HG03045 (cell line): Measurements from ENCODE around the gene ADAM10.

ENCODE experiments used
- ATAC-seq: cut with Tn5 transposase; IDR thresholded peaks from one replicate; pipeline ENCODE4 v1.9.1; 2021; ENCODE audit warnings: mild to moderate bottlenecking, moderate library complexity; ENCODE audit not compliant: unreplicated experiment

ADAM10 gene

DNA sequence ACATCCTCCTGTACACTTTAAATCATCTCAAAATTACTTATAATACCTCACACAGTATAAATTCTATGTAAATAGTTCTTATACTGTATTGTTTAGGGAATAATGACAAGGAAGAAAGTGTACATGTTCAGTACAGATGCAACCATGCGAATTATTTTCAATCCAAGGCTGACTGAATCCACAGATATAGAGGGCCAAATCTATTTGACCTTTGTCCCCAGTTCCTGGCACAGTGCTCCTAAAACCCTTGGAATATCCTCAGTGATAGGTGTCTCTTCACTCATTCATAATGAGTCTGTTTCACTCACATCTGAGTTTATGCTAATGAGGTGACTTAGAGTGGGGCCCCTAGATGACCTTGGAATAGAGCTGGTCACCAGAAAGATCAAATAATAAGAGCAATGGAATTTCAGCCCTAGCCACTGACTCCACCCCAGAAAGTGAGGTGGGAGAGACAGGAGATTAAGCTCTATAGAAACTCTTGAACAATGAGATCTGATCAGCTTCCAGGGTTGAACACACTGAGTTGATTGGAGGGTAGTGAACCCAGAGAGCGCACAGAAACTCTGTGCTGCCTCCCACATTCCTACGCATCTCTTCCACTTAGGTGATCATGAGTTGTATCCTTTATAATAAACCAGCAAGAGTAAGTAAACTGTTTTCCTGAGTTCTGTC lies 65.3 kb downstream of the ADAM10 start:
- ATAC-seq = no peak

GRCh38 chr15:58682234-58682633 lies 67.3 kb downstream of the ADAM10 start:
- ATAC-seq = no peak

GRCh38 chr15:58678683-58679082 lies 70.8 kb downstream of the ADAM10 start:
- ATAC-seq = no peak

- ATAC-seq = no peak
Observed at GRCh38 chr15:58677426-58677825, 72.1 kb downstream of the ADAM10 start.

DNA sequence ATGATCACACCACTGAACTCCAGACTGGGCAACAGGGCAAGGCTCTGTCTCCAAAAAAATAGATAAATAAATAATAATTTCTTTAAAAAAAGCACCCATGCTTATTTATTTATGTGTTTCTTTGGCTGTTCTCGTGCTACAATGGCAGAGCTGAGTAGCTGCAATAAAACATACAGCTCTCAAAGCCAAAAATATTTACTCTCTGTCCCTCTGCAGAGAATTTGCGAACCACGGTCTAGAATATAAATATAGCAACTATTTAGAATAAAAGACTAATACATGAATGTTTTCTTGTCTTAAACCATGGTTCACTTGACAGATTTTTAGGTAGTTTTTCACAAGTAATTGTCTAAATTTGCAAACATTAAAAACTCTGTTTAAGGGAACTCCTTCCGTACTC lies 72.7 kb downstream of the ADAM10 start:
- ATAC-seq = no peak

DNA sequence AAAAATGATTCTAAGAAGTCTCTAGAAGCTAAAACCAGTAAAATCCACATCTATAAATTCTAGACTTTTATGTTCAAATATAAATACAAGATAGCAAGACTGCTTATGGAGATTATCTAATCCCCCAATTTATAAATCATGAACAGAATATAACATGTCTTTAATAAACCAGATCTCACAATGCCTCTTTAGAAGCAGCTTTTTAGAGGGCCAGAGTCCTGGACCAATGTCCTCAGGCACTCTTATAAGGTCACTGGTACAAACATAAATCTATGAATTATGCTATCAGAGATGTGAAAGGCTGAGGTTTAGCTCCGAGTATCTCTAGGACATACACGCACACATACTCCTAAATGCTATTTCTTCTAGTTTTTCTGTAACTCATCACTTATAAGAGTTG lies 78.3 kb downstream of the ADAM10 start:
- no peak for ATAC-seq

DNA sequence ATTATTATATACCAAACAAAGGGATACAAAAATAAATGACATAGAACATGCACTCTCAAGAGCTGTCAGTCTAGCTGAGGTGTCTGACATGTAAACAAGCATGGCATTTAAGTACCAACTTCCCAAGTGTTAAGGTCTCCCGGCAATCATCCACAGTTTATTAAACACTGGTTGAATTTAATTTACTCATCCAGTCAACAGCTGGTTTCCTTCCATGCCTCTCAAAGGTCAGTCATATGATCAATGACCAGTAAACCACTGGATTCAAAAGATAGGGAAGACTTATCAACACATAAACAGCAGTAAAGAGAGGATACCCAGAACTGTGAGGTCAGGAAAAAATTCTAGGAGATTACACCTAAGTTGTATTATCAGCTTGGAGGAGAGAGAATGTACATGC lies 80.4 kb downstream of the ADAM10 start:
- ATAC-seq = no peak

DNA sequence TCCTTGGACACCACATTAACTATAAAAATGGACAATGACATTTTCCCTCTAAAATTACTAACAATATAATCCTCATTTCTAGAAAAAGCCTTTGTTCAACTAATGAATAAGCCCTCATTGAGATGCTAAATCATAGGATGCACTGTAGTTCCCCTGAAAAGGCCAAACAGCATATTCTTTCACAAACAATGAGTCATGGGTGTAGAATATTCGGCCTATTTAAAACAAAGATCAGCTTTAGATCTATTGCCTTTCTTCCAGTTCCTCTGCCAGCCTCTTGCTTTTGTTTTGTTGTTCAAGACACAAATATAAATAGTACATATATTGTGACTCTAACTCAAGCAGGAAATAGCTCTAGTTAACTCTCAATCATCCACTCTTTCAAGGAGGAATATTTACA lies 82.5 kb downstream of the ADAM10 start:
- no peak for ATAC-seq

GRCh38 chr15:58665672-58666071 lies 83.8 kb downstream of the ADAM10 start:
- ATAC-seq = no peak

GRCh38 chr15:58650102-58650501 lies 99.4 kb downstream of the ADAM10 start:
- no peak for ATAC-seq

- no peak for ATAC-seq
Observed at GRCh38 chr15:58649175-58649574, 100.3 kb downstream of the ADAM10 start.

GRCh38 chr15:58643996-58644395 lies 105.5 kb downstream of the ADAM10 start:
- ATAC-seq = no peak

DNA sequence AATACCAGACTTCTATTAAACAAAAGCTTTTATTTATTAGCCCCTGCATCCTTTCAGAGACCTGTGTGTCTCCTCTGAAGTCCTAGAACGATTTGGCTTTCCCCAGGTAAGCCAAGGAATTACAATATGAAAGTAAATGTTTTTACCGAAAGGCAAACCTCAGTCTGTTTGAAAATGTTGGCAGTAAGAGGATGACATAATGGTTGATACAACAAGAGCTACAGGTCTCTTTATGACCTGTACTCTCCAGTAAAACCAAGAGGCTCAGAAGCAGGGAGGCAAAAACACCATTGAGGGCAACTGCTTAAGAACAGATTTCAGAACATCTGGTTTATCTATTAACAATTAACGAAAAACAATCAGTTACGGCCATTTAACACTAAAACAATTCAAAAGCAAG lies 107.8 kb downstream of the ADAM10 start:
- no peak for ATAC-seq

- no peak for ATAC-seq
Observed at GRCh38 chr15:58639992-58640391, 109.5 kb downstream of the ADAM10 start.

DNA sequence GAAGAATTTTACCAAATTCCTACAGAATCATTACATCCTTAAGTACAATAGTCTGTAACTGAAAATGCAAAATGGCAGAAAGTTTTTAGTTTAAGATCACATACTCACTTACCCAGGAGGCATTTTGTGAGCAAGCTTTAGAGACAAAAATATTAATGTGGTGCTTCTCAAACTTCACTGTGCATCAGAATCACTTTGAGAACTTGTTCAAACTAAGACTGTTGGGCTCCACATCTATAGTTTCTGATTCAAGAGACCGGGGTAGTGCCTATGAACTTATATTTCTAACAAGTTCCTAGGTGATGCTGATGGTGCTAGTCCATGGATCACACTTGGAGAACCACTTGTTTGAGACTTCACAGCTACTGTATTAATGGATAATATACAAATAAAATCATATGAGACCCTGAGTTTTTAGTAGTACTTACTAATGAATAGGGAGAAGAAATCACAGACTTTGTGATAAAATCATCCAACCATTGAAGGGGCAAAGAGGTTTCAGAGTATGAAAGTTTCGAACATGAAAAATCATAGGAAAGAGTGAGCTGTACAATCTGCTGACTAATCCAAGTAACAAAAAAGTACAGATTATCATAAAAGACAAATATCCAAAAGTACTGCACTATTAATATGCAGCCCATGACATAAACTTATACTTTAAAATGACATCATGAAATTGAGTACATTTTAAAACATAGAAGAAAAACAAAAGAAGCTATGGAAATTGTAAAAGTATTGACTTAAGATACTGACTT lies 110.3 kb downstream of the ADAM10 start:
- no peak for ATAC-seq

GRCh38 chr15:58632789-58633188 lies 116.7 kb downstream of the ADAM10 start:
- no peak for ATAC-seq

- ATAC-seq = no peak
Observed at GRCh38 chr15:58631319-58631718, 118.2 kb downstream of the ADAM10 start.

DNA sequence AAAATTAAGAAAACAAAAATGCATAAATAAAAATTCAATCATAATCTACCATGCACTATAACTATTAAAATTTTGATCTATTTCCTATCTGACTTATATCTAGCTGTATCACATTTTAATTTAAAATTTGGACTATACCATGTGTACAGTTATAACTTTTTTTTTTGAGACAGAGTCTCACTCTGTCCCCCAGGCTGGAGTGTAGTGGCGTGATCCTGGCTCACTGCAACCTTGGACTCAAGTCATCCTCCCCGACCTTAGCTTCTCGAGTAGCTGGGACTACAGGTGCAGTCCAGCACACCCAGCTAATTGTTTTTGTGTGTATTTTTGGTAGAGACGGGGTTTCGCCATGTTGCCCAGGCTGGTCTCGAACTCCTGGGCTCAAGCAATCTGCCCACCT lies 119.9 kb downstream of the ADAM10 start:
- ATAC-seq = no peak

DNA sequence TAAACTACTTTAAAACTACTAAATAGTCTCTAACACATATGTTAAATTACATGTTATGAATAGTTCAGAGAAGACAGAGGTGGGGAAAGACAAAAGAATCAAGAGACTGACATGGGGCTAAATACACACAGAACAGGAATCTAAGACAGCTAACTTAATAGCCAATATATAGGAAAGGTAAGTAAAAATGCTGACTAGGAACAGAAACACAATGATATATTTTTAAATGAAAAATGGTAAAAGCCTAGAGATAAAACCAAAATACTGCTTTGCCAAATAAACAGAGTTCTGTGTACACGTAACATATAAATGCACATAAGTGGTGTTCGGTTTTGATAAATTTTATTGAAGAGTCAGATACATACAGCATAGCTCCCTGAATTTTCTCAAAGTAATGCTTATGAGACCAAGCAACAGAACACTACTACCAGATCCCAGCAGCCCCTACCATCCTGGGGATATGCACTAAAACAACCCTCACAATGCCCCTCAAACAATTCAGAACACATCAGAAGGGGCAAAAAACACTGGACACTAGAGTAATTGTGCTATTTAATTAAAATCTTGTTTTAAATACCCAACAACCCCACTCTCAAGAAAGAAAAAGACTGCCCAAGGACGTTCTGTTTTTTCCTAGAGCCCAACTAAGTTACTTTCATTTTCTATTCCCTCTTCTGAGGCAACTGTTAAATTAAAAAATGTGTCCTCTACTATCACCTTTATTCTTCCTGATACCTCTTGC lies 121.1 kb downstream of the ADAM10 start:
- ATAC-seq = no peak

DNA sequence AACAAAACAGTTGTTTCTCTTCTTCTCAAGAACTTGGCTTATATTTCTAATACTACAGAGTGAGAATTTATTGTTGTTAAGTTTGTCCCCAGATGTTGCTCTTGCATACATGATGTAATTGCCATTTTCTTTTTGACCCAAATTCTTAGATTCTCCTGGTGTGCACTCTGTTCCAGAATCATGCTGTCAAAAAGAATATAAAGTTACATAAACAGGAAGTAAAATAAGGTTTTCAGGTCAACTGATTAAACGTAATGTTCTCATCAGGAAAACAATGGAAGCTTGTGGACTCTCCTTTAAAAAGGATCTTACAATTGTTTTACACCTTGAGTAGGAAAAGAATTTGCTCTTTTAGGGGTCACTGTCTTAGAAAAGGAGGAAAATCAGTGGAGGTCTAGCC lies 121.8 kb downstream of the ADAM10 start:
- no peak for ATAC-seq

DNA sequence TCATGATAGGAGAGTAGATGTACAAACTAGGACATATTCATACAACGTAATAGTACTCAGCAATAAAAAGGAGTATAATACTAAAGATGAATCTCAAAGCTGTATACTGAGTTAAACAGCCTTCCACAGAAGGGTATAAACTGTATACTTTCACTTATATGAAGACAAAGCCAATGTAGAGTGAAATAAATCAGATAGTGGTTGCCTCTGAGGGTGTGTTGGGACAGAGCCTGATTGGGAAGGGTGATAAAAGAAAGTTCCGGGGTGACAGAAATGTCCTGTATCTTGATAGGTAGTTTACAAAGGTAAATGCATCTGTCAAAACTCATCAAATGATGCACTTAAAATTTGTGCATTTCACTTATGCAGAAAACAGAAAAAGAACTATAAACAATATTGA lies 122.5 kb downstream of the ADAM10 start:
- ATAC-seq = no peak

DNA sequence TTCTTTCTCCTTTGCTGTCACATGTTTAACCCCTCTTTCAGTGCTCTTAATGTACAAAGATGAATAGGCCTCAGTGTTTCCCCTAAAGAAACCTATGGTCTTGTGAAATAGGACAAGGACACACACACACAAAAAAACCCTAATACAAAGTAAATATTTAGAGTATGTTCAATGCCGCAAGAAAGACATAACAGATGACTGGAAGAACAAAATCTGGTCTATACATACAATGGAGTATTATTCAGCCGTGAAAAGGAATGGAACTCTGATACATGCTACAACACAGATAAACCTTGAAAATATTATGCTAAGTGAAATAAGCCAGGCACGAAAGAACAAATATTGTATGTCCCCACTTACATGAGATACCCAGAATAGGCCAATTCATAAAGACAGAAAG lies 123.1 kb downstream of the ADAM10 start:
- ATAC-seq = no peak
